ENCODE measurements around the gene CCL17. TPM values are rescaled to one million over a fixed set of nuclear protein-coding genes. Genes with fewer than 3 reads are reported as not detected.

The CCL17 gene
- total RNA-seq, 1 experiment from 2014 or later, result not detected

DNA sequence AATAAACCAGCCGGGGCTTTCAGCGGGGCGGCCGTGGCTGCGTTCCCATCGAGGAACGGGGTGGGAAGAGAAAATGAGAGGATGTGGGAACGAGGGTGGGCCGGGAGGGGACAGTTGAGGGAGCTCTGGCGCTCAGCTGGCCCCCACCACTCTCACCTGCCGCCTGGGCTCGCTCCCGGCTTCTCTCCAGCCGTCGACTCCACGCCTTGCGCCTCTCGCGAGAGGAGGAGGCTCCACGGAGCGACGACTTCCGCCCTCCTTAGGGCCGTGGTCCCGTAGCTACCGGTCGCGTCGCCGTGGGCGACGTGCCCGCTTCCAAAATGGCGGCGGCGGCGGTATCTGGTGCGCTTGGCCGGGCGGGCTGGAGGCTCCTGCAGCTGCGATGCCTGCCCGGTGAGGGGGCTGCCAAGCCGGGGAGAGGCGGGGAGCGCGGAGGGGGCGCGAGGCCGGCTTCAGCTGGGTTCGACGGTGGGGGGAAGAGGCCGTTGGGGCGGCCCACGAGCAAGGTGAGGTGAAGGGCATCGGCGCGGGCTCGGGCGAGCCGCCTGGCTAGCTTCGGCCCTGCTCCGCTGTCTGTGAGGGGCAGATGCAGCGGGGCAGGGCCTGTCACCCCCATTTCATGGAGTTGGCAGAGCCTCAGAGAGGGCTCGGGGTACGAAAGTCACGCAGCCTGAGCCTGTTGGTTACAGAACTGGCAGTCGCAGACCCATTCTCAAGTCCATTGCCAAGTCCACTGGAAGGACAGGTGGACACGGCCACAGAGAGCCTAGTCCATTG is 42.8 kb downstream of the CCL17 start, which contains the start of the genes CIAPIN1 and COQ9:
TSS of gene CIAPIN1 (minus strand) at position 200 of the 777 bp plus-strand sequence. CDS start 6,457 bp downstream, outside the sequence.
TSS of gene COQ9 (plus strand) at position 294 of the 777 bp plus-strand sequence. CDS start at position 321, 27 bp downstream.
- peak; percentile 96 for DNase-seq
- Histone ChIP-seq H3K4me3 (ENCODE audit: insufficient read depth, low read depth, low read length) (peak within 1 kb of the TSS; percentile 93), H3K27me3 (ENCODE audit: control insufficient read depth, insufficient read depth, low read length) (no peaks in the 10 kb centered on the region), H3K36me3 (replicated peaks; ENCODE audit: control insufficient read depth, insufficient read depth, low read length) (peaks cover 3% of the 10 kb centered on the region)

DNA sequence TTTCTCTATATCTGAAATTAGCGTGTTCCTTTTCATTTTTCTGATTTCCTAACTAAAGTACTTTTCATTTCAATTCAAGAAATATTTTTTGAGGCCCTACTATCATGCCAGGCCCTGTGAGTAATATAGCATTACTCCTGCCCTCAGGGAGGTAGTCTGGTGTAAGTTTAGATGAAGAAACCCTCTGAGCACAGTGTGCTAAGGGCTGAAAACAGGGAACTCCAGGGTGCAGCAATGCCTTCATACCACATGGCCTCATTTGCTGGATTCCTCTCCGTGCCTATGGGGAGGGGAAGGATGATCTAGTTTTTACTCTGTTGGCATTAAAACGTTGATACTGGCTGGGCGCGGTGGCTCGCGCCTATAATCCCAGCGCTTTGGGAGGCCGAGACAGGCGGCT is 47.5 kb downstream of the CCL17 start:
- Histone ChIP-seq H3K27me3 (ENCODE audit: control insufficient read depth, insufficient read depth, low read length) (no peaks in the 10 kb centered on the region), H3K4me3 (ENCODE audit: insufficient read depth, low read depth, low read length) (no peak overlapping the region), H3K36me3 (replicated peaks; ENCODE audit: control insufficient read depth, insufficient read depth, low read length) (peaks cover 20% of the 10 kb centered on the region)
- DNase-seq, result no peak

DNA sequence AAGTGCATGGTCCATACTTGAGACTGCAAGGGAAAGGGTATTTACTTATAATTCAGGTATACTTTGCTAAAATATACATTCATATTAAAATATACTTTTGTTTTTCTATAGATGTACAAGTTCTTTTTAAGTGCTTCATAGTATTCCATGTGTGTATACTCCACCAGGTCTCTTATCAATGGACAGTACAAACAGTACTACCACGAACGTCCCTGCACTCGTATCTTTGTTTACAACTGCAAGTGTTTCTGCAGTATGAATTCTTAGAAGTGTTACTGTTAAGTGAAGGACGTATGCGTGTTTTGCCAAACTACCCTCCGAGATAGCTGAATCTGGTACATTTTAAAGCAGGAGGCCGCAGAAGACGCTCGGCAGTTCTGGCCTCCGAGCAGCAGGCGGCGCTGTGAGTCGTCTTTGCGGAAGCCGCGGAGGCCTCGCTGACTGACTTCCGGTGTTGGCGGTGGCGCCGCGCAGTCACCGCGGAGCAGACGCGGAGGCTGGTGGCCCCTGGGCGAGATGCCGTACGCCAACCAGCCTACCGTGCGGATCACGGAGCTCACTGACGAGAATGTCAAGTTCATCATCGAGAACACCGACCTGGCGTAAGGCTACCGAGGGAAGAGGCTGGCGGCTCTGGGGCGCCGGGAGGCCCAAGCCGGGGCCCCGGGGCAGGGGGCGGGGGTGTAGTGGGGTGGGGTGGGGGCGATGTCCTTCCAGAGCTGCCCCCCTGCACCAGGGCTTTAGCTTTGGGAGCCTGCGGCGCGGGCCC is 57.8 kb downstream of the CCL17 start, which contains the start of gene POLR2C:
TSS of gene POLR2C (plus strand) at position 471 of the 769 bp plus-strand sequence. CDS start at position 517, 46 bp downstream.
- peaks cover 44% of the 10 kb centered on the region for H3K36me3 ChIP-seq (replicated peaks; ENCODE audit: control insufficient read depth, insufficient read depth, low read length)
- DNase-seq, result peak; percentile 94
- H3K4me3 ChIP-seq (ENCODE audit: insufficient read depth, low read depth, low read length), result peak within 1 kb of the TSS; percentile 76
- H3K27me3 ChIP-seq (ENCODE audit: control insufficient read depth, insufficient read depth, low read length), result no peaks in the 10 kb centered on the region

DNA sequence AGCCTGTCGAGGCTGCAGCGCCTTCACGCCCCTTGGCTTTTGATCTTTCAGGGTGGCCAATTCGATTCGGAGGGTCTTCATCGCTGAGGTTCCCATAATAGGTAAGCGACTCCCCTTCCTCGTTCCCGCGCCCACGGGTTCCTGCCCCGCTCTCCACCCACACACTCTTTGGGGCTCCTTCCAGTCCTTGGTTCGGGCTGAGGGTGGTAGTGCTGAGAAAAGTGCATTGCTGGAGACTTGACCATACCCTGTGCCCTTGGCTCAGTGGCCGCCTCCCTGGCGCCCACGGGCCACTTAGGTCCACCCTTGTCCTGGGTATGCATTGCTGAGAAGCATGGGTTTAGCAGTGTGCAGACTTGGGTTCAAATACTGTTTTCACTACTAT is 58.4 kb downstream of the CCL17 start:
- peak overlapping the region; percentile 76 for H3K4me3 ChIP-seq (ENCODE audit: insufficient read depth, low read depth, low read length)
- no peak for DNase-seq
- H3K27me3 ChIP-seq (ENCODE audit: control insufficient read depth, insufficient read depth, low read length), result no peaks in the 10 kb centered on the region
- peaks cover 38% of the 10 kb centered on the region for H3K36me3 ChIP-seq (replicated peaks; ENCODE audit: control insufficient read depth, insufficient read depth, low read length)

DNA sequence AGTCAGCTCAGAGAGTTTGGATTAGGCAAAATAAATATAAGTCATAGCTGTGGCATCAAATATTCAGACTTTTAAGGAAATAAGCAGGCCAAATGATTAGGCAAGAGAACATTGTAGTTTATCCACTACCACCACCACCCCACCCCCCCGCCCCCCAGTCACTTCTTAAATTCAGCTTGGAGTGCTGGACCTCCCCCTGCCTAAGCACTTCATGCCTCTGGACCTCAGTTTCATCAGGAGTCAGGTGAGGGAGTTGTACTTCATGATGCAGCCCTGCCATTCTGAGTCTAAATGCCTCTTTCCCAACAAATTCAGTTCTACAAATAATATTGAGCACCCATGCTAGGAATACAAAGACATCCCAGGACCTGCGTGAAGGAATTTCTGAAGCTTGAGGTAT is 60.0 kb downstream of the CCL17 start:
- Histone ChIP-seq H3K36me3 (replicated peaks; ENCODE audit: control insufficient read depth, insufficient read depth, low read length) (peaks cover 32% of the 10 kb centered on the region), H3K27me3 (ENCODE audit: control insufficient read depth, insufficient read depth, low read length) (no peaks in the 10 kb centered on the region), H3K4me3 (ENCODE audit: insufficient read depth, low read depth, low read length) (no peak overlapping the region)
- no peak for DNase-seq

Other genes with a start within 250 kb of the CCL17 start
- 60.9 and 63.3 TPM in 2 replicates for gene PSME3IP1, start 218.7 kb upstream of the CCL17 start, total RNA-seq (2014; rRNA removed; shearing (Covaris generic))
- 31.0 and 49.8 TPM in 2 replicates for gene RSPRY1, start 218.4 kb upstream of the CCL17 start, total RNA-seq (2014; rRNA removed; shearing (Covaris generic))
- gene ARL2BP, start 159.5 kb upstream of the CCL17 start, total RNA-seq (2014; rRNA removed; shearing (Covaris generic)), result 27.7 and 28.3 TPM in 2 replicates
- 1.6 and 3.0 TPM in 2 replicates for gene PLLP, start 120.1 kb upstream of the CCL17 start, total RNA-seq (2014; rRNA removed; shearing (Covaris generic))
- gene CCL22, start 46.0 kb upstream of the CCL17 start, total RNA-seq (2014; rRNA removed; shearing (Covaris generic)), result not detected in 2 replicates
- 0.67 and 2.1 TPM in 2 replicates for gene CX3CL1, start 32.3 kb upstream of the CCL17 start, total RNA-seq (2014; rRNA removed; shearing (Covaris generic))
- gene CIAPIN1, start 42.6 kb downstream of the CCL17 start, total RNA-seq (2014; rRNA removed; shearing (Covaris generic)), result 114 and 134 TPM in 2 replicates
- gene COQ9, start 42.7 kb downstream of the CCL17 start, total RNA-seq (2014; rRNA removed; shearing (Covaris generic)), result 43.3 and 59.6 TPM in 2 replicates
- gene POLR2C, start 57.9 kb downstream of the CCL17 start, total RNA-seq (2014; rRNA removed; shearing (Covaris generic)), result 178 and 189 TPM in 2 replicates
- 15.3 and 15.7 TPM in 2 replicates for gene DOK4, start 81.7 kb downstream of the CCL17 start, total RNA-seq (2014; rRNA removed; shearing (Covaris generic))
- gene CCDC102A, start 131.8 kb downstream of the CCL17 start, total RNA-seq (2014; rRNA removed; shearing (Covaris generic)), result 9.3 and 10.4 TPM in 2 replicates
- gene ADGRG5, start 137.9 kb downstream of the CCL17 start, total RNA-seq (2014; rRNA removed; shearing (Covaris generic)), result 6.2 and 6.4 TPM in 2 replicates
- gene ADGRG1, start 223.9 kb downstream of the CCL17 start, total RNA-seq (2014; rRNA removed; shearing (Covaris generic)), result 0.38 and 0.44 TPM in 2 replicates

All from H7 (cell line).